ENCODE results near the gene KCNJ9.

DNA sequence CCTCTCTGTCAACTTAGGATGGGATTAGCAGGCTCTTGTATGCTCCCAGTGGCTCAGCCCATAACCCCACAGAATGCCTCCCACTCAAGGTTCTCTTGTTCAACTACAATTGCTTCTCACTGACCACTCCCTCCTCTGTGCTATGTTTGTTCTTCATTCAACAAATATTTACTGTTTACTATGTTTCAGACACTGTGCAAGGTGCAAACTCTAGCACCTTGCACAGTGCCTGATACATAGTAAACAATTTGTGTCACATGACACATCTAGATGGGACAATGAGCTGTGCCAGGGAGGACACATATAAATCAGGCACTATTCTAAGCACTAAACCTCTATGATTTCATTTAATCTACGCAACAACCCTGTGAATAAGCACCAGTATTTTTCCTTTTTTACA lies 49.6 kb downstream of the KCNJ9 start:
- TF ChIP-seq, protein P1, sequence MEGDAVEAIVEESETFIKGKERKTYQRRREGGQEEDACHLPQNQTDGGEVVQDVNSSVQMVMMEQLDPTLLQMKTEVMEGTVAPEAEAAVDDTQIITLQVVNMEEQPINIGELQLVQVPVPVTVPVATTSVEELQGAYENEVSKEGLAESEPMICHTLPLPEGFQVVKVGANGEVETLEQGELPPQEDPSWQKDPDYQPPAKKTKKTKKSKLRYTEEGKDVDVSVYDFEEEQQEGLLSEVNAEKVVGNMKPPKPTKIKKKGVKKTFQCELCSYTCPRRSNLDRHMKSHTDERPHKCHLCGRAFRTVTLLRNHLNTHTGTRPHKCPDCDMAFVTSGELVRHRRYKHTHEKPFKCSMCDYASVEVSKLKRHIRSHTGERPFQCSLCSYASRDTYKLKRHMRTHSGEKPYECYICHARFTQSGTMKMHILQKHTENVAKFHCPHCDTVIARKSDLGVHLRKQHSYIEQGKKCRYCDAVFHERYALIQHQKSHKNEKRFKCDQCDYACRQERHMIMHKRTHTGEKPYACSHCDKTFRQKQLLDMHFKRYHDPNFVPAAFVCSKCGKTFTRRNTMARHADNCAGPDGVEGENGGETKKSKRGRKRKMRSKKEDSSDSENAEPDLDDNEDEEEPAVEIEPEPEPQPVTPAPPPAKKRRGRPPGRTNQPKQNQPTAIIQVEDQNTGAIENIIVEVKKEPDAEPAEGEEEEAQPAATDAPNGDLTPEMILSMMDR (conservative IDR thresholded peaks at IDR 0.05; ENCODE audit: low read length) = no peak
- no peak for TF ChIP-seq EZH2phosphoT487 (IDR thresholded peaks at IDR 0.05; ENCODE audit: borderline replicate concordance)
